Activated T-cell treated with anti-CD3 and anti-CD28 coated beads, Interleukin-2, amount 50 U/mL, for 72 hours (primary cell): ENCODE measurements around the gene DOCK1. TPM values are rescaled to one million over a fixed set of nuclear protein-coding genes. Genes with fewer than 3 reads are reported as not detected.

Source experiments
- ATAC-seq, 2 donors: fragments of 150-1000 bp; cut with Tn5 transposase; replicated peaks in 1 of 2; 2 replicates each; pipeline ENCODE4 v1.10.0; 2021; ENCODE audit warnings: moderate library complexity in 2 of 2, mild to moderate bottlenecking in 1 of 2
- DNase-seq, 2 donors: peaks; one replicate each; pipeline ENCODE4 v3.0.0; 2021 to 2022; ENCODE audit warnings: mixed read lengths in 1 of 2
- H3K27ac Mint-ChIP-seq: one replicate; pipeline ENCODE4 v1.8.0; 2022; ENCODE audit warnings: mild to moderate bottlenecking, moderate library complexity, mixed read lengths
- H3K27me3 Mint-ChIP-seq: one replicate; pipeline ENCODE4 v1.8.0; 2022; ENCODE audit warnings: low read depth, mixed read lengths
- H3K36me3 Mint-ChIP-seq, 2 donors: one replicate each; pipeline ENCODE4 v1.8.0; 2022; ENCODE audit warnings: mixed read lengths in 2 of 2, mild to moderate bottlenecking in 1 of 2; ENCODE audit not compliant: insufficient read depth in 2 of 2
- H3K4me1 Mint-ChIP-seq: one replicate; pipeline ENCODE4 v1.8.0; 2022; ENCODE audit warnings: low read depth, mixed read lengths
- H3K4me3 Mint-ChIP-seq, 2 donors: one replicate each; pipeline ENCODE4 v1.8.0; 2022; ENCODE audit warnings: mild to moderate bottlenecking in 2 of 2, mixed read lengths in 2 of 2, moderate library complexity in 2 of 2
- H3K9me3 Mint-ChIP-seq, 2 donors: one replicate each; pipeline ENCODE4 v1.8.0; 2022; ENCODE audit warnings: mixed read lengths in 2 of 2
- total RNA-seq, 2 donors: library from RNA; stranded (reverse); gene quantifications; one replicate each; pipeline ENCODE4 v1.2.3, GENCODE V29; 2022

The DOCK1 gene
- total RNA-seq, 2 donors from 2014 or later: 0.35 to 0.53 TPM

DNA sequence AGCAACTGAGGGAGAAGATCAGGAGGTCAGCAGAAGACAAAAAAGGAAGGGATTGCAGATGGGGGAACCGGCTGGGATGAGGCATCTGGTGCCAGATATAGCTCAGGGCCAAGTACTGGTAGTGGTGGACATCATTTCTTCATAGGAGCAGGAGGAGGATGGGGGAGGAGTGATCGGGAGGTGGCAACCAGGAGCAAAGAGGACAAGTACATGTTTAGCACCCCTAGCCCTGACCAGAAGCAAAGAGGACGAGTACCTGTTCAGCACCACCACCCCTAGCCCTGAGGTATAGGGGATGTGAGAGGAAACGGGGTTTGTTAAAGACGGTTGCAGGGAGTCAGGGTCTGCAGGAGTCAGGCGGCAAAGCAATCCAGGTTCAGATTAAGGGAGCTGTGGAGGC, 559.3 kb downstream of the DOCK1 start:
- no peaks in the 10 kb centered on the region for H3K9me3 Mint-ChIP-seq
- H3K27ac Mint-ChIP-seq: no peak overlapping the region
- ATAC-seq: no peak
- H3K36me3 Mint-ChIP-seq: no peaks in the 10 kb centered on the region
- no peaks in the 10 kb centered on the region for H3K4me1 Mint-ChIP-seq
- H3K27me3 Mint-ChIP-seq: peaks cover 10% of the 10 kb centered on the region
- no peak for DNase-seq
- H3K4me3 Mint-ChIP-seq: no peak overlapping the region

DNA sequence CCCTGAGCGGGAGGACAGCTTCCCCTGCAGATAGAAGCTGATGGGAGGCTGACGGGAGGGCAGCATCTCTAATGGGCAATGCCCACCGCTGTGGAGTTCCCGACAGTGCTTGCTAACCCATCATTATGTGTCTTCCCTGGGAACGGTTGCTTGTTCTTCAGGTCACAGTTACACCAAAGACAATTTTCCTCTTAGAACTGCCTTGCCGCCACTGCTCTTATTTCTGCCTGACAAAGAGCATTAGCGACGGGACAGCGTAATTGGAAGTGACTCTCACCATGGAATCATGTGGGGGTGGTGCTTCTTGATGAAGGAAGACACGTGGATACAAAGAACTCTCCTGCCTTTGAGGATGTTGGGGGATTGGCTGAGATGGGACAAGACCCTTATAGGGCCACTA, 562.6 kb downstream of the DOCK1 start:
- Mint-ChIP-seq H3K4me3 (no peak overlapping the region), H3K9me3 (no peaks in the 10 kb centered on the region), H3K27me3 (peaks cover 16% of the 10 kb centered on the region), H3K36me3 (no peaks in the 10 kb centered on the region), H3K27ac (no peak overlapping the region), H3K4me1 (no peaks in the 10 kb centered on the region)
- DNase-seq (no peak), ATAC-seq (no peak)

DNA sequence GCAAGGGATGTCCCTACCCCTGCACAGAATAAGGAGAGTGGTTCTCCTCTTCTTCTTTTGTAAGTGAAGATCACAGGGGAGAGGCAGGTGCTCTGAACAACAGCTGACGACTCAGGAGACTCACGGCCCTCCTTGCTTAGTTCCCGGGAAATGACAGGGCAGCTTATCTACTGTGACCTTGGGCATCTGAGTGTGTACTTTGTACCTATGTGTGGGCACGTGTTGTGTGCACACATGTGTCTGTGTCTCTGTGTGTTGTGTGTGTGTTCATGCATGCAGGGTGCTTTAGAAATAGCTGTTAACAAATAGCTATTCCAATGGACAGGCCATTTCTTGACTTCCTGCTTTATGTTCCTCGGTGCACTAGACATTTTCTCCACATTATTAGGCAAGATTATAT, 563.4 kb downstream of the DOCK1 start:
- H3K36me3 Mint-ChIP-seq: no peaks in the 10 kb centered on the region
- peaks cover 16% of the 10 kb centered on the region for H3K27me3 Mint-ChIP-seq
- H3K4me3 Mint-ChIP-seq: no peak overlapping the region
- no peaks in the 10 kb centered on the region for H3K4me1 Mint-ChIP-seq
- H3K9me3 Mint-ChIP-seq: no peaks in the 10 kb centered on the region
- ATAC-seq: no peak
- H3K27ac Mint-ChIP-seq: no peak overlapping the region
- no peak for DNase-seq

DNA sequence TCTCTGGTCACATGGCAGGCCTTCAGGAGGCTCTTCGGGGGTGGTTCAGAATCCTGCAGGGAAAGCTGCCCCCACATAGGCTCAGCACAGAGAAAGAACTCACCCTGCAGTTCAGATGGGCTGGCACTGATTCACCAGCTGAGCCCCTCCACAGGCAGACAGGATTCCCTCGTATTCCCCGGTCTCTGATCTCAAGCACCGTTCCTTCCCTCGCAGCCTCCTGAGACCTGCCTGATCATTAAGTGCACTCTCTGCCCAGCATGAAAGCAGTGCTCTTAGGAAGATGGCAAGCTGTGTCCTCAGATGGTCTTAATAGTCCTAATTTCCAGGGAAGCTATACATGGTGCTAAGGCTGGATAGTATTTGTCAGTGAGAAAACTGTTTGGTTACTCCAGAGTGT, 565.7 kb downstream of the DOCK1 start:
- no peak for DNase-seq
- no peaks in the 10 kb centered on the region for H3K4me1 Mint-ChIP-seq
- no peaks in the 10 kb centered on the region for H3K9me3 Mint-ChIP-seq
- no peak for ATAC-seq
- no peaks in the 10 kb centered on the region for H3K36me3 Mint-ChIP-seq
- no peak overlapping the region for H3K4me3 Mint-ChIP-seq
- H3K27ac Mint-ChIP-seq: no peak overlapping the region
- peaks cover 16% of the 10 kb centered on the region for H3K27me3 Mint-ChIP-seq

DNA sequence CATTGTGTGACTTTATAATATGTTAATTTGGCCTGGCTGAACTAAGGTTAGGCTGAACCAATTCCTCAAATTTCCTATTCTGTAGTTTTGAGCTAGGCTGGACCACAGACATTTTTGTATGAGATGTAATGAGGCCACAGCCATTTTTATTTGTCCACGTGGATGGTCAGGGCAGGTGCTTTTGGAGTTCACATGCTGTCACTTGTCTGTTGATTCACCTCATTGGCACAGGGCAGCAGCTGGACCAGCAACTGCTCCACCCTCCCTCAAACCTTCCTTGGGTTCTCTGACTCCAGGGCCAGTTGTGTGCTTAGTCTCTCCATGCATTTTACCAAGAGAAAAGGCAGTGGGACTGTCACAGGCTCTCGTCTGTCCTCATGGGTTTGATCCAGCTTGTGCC, 567.7 kb downstream of the DOCK1 start:
- Mint-ChIP-seq H3K27me3 (peaks cover 16% of the 10 kb centered on the region), H3K9me3 (no peaks in the 10 kb centered on the region), H3K27ac (no peak overlapping the region), H3K4me3 (no peak overlapping the region), H3K4me1 (no peaks in the 10 kb centered on the region), H3K36me3 (no peaks in the 10 kb centered on the region)
- DNase-seq (no peak), ATAC-seq (no peak)

DNA sequence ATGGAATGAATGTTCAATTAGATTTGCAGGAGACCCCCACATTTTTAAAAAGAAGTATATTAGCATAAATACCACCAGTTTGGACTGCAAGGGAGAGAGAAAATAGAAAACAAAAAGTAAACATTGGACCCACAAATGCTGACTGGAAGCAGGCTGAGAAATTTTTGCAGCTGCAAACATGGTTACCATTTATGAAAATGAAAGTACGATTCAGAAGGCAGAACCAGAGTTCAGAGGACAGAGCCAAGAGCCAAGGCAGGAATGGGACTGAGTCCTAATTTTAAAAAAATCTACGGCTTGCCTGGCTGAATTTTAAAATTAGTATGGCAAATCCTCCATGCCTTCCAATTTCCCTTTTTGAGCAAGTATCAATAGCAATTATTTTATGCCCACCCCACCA, 569.3 kb downstream of the DOCK1 start:
- no peaks in the 10 kb centered on the region for H3K36me3 Mint-ChIP-seq
- ATAC-seq (no peak), DNase-seq (no peak)
- H3K27ac Mint-ChIP-seq: no peak overlapping the region
- no peaks in the 10 kb centered on the region for H3K4me1 Mint-ChIP-seq
- peaks cover 7% of the 10 kb centered on the region for H3K27me3 Mint-ChIP-seq
- H3K4me3 Mint-ChIP-seq: no peak overlapping the region
- no peaks in the 10 kb centered on the region for H3K9me3 Mint-ChIP-seq

DNA sequence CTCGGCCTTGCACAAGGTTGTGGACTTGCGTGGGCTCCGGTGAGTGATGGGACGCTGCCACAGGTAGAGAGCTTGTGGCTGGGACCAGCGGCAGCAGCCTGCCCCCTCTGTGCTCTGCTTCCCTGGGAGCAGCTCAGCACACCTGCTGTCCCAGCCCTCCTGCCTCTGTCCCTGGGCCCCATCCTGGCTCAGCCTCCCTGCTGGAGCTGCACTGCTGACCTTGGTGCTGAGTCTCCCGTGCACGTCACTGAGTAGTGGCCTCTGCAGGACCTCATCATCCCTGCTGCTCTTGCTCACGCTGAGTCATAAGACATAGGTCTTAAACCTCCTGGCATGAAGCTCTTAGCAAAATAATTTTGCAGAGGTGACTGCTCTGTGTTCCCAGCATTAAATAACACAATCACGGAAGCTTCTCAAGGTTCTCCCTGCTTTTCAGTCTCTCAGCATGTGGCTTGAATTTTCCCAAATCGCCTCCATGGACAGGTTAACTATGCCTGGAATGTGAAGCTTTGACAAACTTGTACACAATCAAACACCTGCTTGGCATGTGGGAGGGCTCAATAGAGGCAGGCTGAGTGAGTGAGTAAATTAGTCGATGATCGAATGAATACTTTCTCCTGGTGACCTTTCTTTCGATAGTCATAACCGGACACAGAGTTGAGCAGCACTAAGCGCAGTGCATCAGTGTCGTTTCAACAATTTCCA, 580.1 kb downstream of the DOCK1 start:
- DNase-seq: no peak
- no peak for ATAC-seq
- Mint-ChIP-seq H3K4me3 (no peak overlapping the region), H3K27me3 (peaks cover 11% of the 10 kb centered on the region), H3K9me3 (no peaks in the 10 kb centered on the region), H3K36me3 (no peaks in the 10 kb centered on the region), H3K4me1 (no peaks in the 10 kb centered on the region), H3K27ac (no peak overlapping the region)

DNA sequence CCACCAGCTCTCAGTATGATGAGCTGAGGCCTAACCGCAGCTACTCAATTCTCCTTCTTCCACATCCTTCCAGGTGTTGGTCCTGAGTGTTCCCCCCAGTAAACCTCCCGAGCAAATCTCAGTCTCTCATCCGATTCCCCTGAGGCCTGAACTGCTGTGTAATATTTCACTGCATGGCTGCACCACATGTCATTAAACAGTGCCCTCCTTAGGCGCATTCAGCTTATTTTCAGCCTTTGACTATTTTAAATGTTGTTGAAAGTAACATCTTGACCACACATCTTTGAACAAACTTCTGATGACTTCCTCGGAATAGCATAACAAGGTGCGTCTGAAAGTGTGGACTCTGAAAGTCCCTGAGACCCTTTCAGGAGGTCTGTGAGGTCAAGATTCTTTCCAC, 581.1 kb downstream of the DOCK1 start:
- no peak for DNase-seq
- no peaks in the 10 kb centered on the region for H3K9me3 Mint-ChIP-seq
- H3K4me1 Mint-ChIP-seq: no peaks in the 10 kb centered on the region
- H3K4me3 Mint-ChIP-seq: no peak overlapping the region
- no peak overlapping the region for H3K27ac Mint-ChIP-seq
- peaks cover 11% of the 10 kb centered on the region for H3K27me3 Mint-ChIP-seq
- ATAC-seq: no peak
- H3K36me3 Mint-ChIP-seq: no peaks in the 10 kb centered on the region

DNA sequence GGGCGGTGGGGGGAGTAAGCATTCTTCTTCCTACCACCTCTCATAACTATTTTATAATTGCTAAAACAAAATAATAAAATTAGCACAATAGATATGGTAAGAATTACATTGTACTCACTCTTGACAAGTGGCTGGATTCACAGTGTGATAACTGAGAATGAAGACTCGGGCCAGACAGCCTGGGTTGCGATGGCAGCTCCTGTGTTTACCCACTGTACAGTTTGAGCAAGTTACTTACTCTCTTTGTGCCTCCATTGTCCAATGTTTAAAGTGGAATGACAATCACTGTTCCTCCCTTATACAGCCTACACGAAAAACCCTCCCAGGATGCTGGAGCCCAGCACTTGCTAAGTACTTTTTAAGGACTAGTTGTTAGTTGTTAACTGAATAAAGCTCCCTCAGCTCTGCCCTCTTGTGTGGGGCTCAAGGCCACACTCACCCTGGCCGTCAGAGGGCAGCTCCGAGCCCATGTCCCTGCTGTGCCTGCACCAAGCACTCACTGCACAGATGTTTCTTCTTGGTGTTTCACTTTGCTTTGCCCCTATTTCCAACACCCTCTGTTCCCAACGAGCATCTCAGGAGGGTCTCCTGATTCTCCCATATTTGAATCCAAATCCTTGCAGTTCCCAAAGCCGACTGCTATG, 587.5 kb downstream of the DOCK1 start:
- ATAC-seq: no peak
- no peaks in the 10 kb centered on the region for H3K9me3 Mint-ChIP-seq
- no peaks in the 10 kb centered on the region for H3K36me3 Mint-ChIP-seq
- H3K4me3 Mint-ChIP-seq: no peak overlapping the region
- H3K4me1 Mint-ChIP-seq: no peaks in the 10 kb centered on the region
- no peaks in the 10 kb centered on the region for H3K27me3 Mint-ChIP-seq
- no peak for DNase-seq
- H3K27ac Mint-ChIP-seq: no peak overlapping the region

DNA sequence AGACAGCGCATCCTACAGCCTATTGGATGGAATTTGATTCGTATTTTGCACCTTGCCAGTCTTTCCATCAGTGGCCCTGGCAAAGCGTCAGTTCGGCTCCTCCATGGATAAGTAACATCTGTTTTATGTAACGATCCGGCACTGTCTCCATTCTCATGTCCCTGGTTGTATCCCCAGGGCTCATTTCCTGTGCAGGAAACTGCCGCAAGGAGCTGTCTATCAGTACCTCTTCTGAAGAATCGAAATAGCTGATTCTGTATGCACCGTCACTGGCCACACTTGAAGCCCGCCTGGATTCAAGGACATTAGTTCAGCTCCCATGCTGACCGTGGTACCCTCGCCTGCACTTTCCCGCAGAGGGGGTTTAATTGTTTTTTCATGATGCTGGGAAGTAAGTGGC, 590.8 kb downstream of the DOCK1 start:
- Mint-ChIP-seq H3K36me3 (no peaks in the 10 kb centered on the region), H3K27me3 (no peaks in the 10 kb centered on the region), H3K4me1 (no peaks in the 10 kb centered on the region), H3K9me3 (no peaks in the 10 kb centered on the region), H3K4me3 (no peak overlapping the region), H3K27ac (no peak overlapping the region)
- DNase-seq: no peak
- ATAC-seq: no peak

DNA sequence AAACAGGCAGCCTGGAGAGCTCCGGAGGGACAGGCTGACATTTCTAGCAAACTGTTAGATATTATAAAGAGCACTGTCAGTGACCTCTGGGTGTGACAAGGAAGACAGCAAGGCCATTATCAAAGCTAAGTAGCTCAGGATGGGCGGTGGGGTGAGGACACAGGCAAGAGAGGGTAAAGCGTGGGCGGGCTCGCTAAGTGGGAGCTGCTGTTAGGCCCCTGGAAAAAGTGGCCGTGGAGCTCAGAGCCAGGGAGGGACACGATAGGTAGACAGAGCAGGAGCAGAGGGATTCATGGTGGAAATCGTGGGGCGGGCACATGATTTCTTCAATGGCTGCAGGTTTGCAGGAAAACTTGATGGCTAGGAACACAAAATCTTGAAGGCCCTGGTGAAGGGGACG, 592.5 kb downstream of the DOCK1 start:
- Mint-ChIP-seq H3K9me3 (no peaks in the 10 kb centered on the region), H3K4me1 (no peaks in the 10 kb centered on the region), H3K4me3 (no peak overlapping the region), H3K27me3 (no peaks in the 10 kb centered on the region), H3K27ac (no peak overlapping the region), H3K36me3 (no peaks in the 10 kb centered on the region)
- ATAC-seq (no peak), DNase-seq (no peak)

DNA sequence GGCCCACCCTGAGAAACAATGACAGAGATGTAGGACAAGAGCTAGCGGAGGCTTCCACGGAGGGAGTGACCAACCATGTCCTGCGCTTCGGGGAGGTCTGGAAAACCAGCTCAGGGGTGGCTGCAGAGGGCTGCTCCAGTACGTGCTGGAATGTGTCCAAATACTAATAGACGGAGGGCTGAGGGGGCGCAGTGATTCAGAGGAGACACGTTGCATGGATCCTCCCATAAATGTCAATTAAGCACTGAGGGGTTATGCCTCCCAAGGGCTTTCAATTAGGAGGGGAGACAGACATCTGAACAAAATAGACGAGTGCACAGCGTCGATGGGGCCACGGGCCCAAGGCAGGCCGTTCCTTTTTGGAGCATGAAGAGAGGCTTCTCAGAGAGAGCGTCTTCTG, 592.9 kb downstream of the DOCK1 start:
- DNase-seq: no peak
- no peaks in the 10 kb centered on the region for H3K27me3 Mint-ChIP-seq
- no peak for ATAC-seq
- no peaks in the 10 kb centered on the region for H3K9me3 Mint-ChIP-seq
- no peak overlapping the region for H3K27ac Mint-ChIP-seq
- H3K4me1 Mint-ChIP-seq: no peaks in the 10 kb centered on the region
- no peak overlapping the region for H3K4me3 Mint-ChIP-seq
- H3K36me3 Mint-ChIP-seq: no peaks in the 10 kb centered on the region

DNA sequence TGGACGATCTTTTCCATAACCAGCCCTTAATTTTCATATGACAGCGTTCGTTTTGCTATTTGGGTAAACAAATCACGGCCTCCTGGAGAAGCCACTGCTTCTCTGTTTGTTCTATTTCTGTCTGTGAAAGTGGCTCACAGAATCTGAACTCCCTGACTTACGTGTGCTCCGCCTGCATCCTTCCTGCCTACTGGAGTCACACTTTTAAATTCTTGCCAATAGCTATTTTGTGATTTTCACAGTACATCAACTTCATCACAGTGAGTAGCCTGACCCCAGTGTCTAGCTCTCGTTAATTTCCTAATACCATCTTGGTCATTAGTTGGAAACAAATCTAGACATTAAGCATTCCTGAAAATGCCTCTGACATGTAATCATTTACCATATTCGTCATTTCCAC, 594.9 kb downstream of the DOCK1 start:
- Mint-ChIP-seq H3K27me3 (no peaks in the 10 kb centered on the region), H3K9me3 (no peaks in the 10 kb centered on the region), H3K4me3 (no peak overlapping the region), H3K36me3 (no peaks in the 10 kb centered on the region), H3K27ac (no peak overlapping the region), H3K4me1 (no peaks in the 10 kb centered on the region)
- DNase-seq: no peak
- ATAC-seq: no peak
